Head of caudate nucleus (tissue), 42 donors: ENCODE results near the gene TCEA2.

Experiments used
- DNase-seq, 42 donors: peaks; one replicate each; pipeline versions ENCODE4 v3.0.0 to v3.0.0-alpha.2; 2020 to 2021; ENCODE audit warnings: mixed read lengths in 7 of 42
- intact Hi-C: fragments of 100-400 bp; cut with DNase I; formaldehyde crosslinking; loops from one replicate; pipeline ENCODE4 v1.15.0; 2022

Gene TCEA2

DNA sequence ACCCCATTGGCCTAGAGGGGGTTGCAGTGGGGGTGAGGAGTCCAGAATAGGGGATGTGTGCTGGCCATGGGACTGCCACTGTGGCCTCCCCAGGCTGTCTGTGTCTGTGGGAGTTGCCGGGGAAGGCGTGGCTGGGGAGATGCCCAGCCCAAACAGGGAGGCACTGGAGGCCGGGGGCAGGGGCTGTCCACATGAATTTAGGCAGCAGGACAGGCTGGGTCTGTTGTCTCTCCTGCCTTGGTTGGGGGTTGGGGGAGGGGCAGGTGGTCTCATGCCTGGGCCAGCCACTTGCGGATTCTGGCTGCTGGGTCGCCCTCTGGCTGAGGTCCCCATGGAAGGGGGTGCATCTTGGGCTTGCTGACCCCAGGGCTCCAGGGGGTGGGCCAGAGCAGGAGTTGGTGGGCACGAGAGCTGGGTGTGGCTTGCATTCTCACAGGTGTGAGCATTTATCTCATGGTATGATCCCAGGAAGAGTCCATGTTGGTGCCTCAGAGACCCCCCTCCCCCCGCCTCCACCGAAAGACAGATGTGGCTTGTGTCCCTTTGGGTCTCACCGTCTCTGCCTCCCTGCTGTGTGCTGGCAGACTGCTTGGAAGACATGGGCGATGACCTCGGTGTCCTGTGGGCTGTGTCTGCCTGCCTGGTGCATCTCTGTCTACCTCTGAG, 17.5 kb upstream of the TCEA2 start:
- intact Hi-C loops: no loop called here
- no peak for DNase-seq

DNA sequence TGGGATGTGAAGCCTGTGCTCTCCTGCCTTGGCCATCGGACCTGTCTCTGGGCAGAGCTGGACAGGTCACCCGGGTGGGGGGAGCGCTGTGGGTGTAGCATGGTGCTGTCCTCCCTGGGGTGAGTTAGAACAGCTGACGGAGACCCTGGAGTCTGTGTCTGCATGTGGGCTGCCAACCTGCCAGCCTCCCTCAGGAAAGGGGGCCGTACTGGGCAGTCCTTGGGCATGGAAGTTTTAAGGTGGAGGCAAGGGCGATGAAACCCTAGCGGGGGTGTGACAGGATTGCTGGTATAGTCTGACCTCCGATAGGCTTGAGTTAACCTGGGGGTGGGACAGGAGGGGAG, 16.0 kb upstream of the TCEA2 start:
- intact Hi-C loops: no loop called here
- DNase-seq: no peak

GRCh38 chr20:64047968-64048401, 15.0 kb upstream of the TCEA2 start:
- intact Hi-C loops: no loop called here
- no peak for DNase-seq

DNA sequence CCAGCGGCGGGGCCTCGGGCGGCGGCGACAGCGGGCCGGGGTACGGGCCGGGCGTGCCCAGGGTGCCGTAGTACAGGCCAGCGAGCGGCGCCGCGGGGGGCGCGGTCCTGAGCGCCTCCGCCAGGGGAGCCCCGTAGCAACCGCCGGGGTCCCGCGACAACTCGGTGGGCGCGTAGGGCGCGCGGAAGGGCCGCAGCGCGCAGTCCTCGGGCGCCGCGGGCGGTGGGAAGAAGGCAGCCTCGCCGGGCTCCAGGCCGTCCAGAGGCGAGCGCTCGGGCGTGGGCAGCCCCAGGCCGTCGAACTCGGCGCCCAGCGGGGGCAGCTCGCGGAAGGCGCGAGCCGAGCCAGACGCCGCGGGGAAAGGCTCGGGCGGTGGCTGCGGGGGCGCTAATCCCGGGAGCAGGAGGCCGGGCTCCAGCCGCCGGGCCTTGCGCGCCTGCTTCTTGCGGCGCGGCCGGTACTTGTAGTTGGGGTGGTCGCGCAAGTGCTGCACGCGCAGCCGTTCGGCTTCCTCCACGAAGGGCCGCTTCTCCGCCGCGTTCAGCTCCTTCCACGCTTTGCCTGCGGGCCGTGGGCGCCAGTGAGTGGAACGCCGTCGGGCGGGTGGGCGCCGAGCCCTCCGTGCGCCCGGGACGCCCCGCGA, 14.5 kb upstream of the TCEA2 start:
- intact Hi-C loops: no loop called here
- no peak for DNase-seq

DNA sequence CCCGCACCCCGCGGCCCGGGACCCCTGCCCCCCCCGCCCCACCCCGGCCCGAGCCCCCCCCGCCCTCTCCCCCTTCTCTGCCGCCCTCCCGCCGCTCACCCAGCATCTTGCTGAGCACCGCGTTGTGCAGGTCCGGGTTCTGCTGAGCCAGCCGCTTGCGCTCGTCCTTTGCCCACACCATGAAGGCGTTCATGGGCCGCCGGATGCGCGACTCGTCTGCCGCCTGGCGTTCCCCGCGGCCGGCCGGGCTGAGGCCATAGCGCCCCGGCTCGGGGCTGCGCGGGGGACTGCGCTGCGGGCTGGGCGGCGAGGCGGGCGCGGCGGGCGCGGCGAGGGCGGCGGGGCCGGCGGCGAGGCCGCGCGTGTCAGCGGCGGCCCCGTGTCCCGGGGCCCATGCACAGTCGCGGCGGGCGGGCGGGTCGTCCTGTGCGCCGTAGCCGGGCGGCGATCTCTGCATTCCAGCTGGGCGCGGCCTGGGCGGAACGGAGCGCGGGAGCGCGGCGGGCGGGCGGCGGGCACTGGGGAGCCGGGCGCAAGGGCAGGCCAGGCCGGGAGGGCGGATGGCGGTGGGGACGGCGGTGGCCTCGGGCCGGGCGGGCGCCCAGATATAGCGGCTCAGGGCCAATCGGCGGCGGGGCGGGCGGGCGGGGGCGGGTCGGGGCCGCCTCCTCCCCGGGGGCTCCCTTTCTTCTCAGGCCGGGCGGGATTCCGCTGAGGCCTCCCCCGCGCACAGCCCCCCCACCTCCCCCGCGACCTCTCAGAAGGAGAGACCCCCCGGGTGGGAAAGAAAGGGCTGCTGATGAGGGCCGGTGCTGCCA, 13.7 kb upstream of the TCEA2 start, which contains the start of gene SOX18:
Gene SOX18 (minus strand): TSS at position 580 of the 818 bp plus-strand sequence. CDS start 123 bp downstream, at position 457.
- intact Hi-C loops: no loop called here
- no peak for DNase-seq

DNA sequence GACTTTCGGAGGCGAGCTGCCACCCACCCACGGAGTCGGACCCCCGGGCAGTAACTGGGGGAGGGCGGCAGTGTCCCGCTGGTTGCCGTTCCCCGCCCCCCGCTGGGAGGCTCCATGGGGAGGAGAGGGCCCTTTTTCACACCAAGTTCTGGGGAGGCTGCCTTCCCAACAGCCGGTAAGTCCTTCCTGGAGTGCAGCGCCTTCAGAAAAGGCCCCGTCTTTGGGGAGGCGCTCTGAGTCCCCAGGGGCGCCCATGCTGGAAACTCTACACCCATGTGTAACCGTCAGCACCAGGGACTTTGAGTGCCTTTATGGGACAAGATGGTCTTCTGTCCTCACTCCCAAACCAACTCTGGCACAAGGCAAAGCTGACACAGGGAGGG, 13.1 kb upstream of the TCEA2 start:
- DNase-seq: no peak
- intact Hi-C loops: no loop called here

DNA sequence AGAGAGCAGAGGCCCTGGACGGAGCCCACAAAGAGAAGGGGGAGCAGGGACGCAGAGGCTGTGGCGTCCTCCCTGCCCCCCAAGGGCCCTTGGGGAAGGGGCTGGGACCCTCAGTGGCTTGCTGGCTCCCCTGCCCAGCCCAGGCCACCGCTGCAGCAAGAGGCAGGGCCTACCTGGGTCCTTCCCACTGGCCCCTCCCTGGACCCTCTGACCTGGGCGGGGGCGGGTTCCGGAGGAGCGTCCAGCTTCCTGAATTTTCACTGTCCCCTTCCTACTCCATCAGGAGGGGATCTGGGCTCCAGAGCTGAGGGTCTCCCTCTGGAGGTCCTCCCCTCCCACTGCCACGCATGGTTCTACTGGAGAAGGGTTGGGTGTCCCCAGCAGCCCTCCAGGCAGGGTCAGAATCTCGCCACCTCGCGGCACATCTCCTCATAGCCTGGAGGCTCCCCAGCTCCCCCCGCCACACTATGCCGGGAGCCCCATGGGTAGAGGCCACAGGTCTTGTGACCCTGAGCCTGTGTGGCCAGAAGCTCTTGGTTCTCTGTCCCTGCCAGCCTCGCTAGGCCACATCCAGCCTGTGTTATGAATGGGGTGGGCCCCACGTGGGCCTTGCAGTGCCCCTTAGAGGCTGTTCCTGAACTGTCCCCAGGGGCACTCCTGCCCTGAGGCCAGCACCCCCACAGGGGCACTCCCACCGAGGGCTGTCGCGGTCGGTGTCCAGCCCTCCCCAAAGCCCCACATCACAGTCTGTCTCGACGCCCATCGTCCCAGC, 12.6 kb upstream of the TCEA2 start:
- no peak for DNase-seq
- intact Hi-C loops: no loop called here

GRCh38 chr20:64051033-64051452, 12.0 kb upstream of the TCEA2 start:
- intact Hi-C loops: no loop called here
- no peak for DNase-seq

GRCh38 chr20:64051561-64052325, 11.3 kb upstream of the TCEA2 start:
- intact Hi-C loops: no loop called here

DNA sequence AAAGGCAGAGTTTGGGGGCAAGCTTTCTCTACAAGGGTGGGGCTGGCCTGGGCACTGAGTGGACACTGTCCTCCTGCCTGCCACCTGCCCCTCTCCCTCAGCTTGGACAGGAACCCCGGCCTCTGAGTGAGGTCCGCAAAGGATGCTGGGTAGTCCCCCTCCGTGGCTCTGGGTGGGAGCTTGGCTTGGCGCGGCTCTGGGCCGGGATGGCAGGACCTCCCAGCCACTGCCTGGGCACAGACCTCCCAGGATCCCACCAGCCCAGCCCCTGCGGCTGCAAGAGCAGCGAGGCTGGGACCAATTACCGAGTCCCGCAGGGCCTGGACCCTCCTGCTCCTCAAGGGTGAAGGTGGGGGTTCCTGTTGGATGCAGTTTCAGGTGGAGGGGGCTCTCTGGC, 10.7 kb upstream of the TCEA2 start:
- DNase-seq: no peak

More at GRCh38 chr20:64051561-64052325, 11.3 kb upstream of the TCEA2 start:
- DNase-seq: no peak

GRCh38 chr20:64052987-64053840, 9.8 kb upstream of the TCEA2 start:
- intact Hi-C loops: no loop called here
- DNase-seq: no peak

More for the DNA sequence above, 10.7 kb upstream of the TCEA2 start:
- intact Hi-C loops: no loop called here

GRCh38 chr20:64053841-64054661, 8.9 kb upstream of the TCEA2 start:
- intact Hi-C loops: no loop called here
- DNase-seq: no peak

- no peak for DNase-seq
- intact Hi-C loops: no loop called here
These were observed 7.6 kb upstream of the TCEA2 start for GRCh38 chr20:64055396-64055892.

- intact Hi-C loops: no loop called here
- no peak for DNase-seq
These were observed 6.9 kb upstream of the TCEA2 start for GRCh38 chr20:64055893-64056638.

DNA sequence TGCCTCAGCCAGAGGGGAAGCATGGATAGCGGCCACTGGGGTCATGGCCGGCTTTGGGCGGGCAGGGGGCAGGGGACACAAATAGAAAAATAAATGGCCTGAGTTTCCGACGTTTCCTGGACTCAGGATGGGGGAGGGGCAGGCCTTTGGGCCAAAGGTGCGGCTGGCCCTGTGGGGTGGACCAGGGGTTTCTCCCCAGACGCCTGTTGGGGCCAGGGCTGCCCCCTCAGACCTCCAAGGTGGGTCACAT, 6.4 kb upstream of the TCEA2 start:
- DNase-seq: no peak
- intact Hi-C loops: no loop called here

DNA sequence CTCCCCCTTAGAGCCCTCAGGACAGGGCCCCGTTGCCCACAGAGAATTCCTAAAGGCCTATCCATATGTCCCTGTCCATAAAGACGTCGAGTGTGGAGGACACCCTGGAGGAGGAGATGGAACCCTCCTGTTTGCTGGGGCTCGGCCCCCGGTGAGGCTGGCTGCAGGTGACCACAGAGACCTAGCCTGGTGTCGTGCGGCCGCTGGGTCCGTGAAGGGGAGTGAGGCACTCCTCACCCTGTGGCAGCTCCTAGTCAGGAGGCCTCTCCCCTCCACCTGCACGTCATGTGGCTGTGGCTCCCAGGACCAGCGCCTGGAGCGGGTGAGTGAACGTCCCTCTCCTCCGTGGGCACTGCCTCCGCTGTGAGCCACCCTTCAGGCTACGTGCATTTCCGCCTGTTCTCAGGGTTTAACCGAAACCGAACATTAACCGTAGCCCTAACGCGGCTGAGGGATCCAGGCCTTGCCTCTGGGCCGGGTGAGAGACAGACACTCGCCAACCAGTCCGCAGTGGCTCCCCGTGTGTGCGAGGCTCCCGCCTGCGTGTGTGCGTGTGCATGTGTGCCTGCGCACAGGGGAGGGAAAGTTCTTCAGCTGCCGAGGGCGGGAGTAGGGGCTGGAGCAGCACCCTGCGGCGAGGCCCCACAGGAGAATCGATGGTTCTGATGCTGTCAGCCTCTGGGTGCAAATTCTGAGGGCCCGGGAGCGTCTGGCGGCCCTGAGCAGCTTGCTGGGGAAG, 5.9 kb upstream of the TCEA2 start:
- DNase-seq: peak in 1 of 42 donors; percentile 32
- intact Hi-C loops: no loop called here
